NB4 (cell line): ENCODE data around the gene STXBP3.

ENCODE experiments used
- CTCF ChIP-seq: IDR thresholded peaks from one replicate; pipeline ENCODE4 v1.5.1; 2012; ENCODE audit warnings: low read depth, low read length
- MAX ChIP-seq: IDR thresholded peaks from 2 replicates; pipeline ENCODE4 v1.6.1; 2011; ENCODE audit warnings: low read depth, low read length
- MYC ChIP-seq: IDR thresholded peaks from 2 replicates; pipeline ENCODE4 v1.6.1; 2011; ENCODE audit warnings: low read depth, low read length
- POLR2A ChIP-seq: IDR thresholded peaks from 2 replicates; pipeline ENCODE4 v1.6.1; 2011; ENCODE audit warnings: mild to moderate bottlenecking; ENCODE audit not compliant: insufficient read length; ENCODE audit errors: extremely low read depth

- TF ChIP-seq POLR2A, result no peak
- no peak for TF ChIP-seq CTCF
- no peak for TF ChIP-seq MAX
- TF ChIP-seq MYC, result no peak
Observed at GRCh38 chr1:108745980-108746381, 493 bp upstream of the STXBP3 start.
